Body of pancreas (tissue), 4 donors: ENCODE data around the gene SLX4IP.

Source experiments
- POLR2A ChIP-seq, 3 donors: fragments of 450-650 bp; IDR thresholded peaks; one replicate each; pipeline ENCODE4 v1.6.1; 2016; ENCODE audit warnings: antibody characterized with exemption in 3 of 3, mild to moderate bottlenecking in 2 of 3
- TF ChIP-seq, protein P1 (sequence below), 7 experiments: fragments of 450-650 bp in 4 of 7; fragments of 200-600 bp in 3 of 7; sonication (generic) in 3 of 7; IDR thresholded peaks; one replicate each; pipeline ENCODE4 v1.5.1; 2016 to 2019; ENCODE audit warnings: antibody characterized with exemption in 7 of 7

DNA sequence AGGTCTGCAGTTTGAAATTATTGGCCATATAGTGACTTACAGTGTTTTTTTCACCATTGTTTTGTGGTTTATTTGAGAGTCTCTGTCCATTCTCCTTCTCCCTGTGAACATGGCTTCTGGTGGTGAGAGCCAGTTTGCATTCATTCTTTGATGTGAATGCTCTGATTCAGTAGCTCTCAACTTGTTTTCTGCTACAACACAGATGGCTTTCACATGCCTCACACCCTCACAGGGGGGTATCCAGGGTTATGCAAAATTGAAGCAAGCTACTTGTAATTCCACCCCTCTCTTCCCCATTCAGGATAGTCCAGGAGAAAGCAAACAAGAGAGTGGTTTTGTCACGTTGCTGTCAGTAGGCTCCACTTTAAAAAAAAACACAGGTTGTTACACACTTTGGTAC, 55.6 kb downstream of the SLX4IP start:
- TF ChIP-seq, protein P1, sequence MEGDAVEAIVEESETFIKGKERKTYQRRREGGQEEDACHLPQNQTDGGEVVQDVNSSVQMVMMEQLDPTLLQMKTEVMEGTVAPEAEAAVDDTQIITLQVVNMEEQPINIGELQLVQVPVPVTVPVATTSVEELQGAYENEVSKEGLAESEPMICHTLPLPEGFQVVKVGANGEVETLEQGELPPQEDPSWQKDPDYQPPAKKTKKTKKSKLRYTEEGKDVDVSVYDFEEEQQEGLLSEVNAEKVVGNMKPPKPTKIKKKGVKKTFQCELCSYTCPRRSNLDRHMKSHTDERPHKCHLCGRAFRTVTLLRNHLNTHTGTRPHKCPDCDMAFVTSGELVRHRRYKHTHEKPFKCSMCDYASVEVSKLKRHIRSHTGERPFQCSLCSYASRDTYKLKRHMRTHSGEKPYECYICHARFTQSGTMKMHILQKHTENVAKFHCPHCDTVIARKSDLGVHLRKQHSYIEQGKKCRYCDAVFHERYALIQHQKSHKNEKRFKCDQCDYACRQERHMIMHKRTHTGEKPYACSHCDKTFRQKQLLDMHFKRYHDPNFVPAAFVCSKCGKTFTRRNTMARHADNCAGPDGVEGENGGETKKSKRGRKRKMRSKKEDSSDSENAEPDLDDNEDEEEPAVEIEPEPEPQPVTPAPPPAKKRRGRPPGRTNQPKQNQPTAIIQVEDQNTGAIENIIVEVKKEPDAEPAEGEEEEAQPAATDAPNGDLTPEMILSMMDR (IDR thresholded peaks at IDR 0.05), result no peak
- no peak for TF ChIP-seq POLR2A (IDR thresholded peaks at IDR 0.05)
